NT2/D1 (cell line): ENCODE results near the gene CSNK1G1.

Source experiments
- SUZ12 ChIP-seq: IDR thresholded peaks from 2 replicates; pipeline ENCODE4 v1.6.1; 2011; ENCODE audit not compliant: insufficient read length, insufficient read depth; ENCODE audit errors: extremely low read depth
- YY1 ChIP-seq: IDR thresholded peaks from 2 replicates; pipeline ENCODE4 v1.6.1; 2011; ENCODE audit not compliant: insufficient read length, insufficient read depth

- TF ChIP-seq YY1 (no peak), SUZ12 (no peak)
Observed at GRCh38 chr15:64275934-64276333, 80.0 kb downstream of the CSNK1G1 start.
